Stimulated activated CD8-positive, alpha-beta memory T cell treated with anti-CD3 and anti-CD28 coated beads, Interleukin-2, amount 100 ng/mL, for 1 hour (primary cell): ENCODE results near the gene ATCAY.
"Not testable (repeated sequence)": the region's sequence is repeated elsewhere in the genome, so short reads cannot be mapped to it uniquely, and the experiment has no call there.

Experiments used
- DNase-seq, 2 donors: peaks; one replicate each; pipeline ENCODE4 v3.0.0-alpha.2; 2020; ENCODE audit warnings: low read depth in 2 of 2

Gene ATCAY

DNA sequence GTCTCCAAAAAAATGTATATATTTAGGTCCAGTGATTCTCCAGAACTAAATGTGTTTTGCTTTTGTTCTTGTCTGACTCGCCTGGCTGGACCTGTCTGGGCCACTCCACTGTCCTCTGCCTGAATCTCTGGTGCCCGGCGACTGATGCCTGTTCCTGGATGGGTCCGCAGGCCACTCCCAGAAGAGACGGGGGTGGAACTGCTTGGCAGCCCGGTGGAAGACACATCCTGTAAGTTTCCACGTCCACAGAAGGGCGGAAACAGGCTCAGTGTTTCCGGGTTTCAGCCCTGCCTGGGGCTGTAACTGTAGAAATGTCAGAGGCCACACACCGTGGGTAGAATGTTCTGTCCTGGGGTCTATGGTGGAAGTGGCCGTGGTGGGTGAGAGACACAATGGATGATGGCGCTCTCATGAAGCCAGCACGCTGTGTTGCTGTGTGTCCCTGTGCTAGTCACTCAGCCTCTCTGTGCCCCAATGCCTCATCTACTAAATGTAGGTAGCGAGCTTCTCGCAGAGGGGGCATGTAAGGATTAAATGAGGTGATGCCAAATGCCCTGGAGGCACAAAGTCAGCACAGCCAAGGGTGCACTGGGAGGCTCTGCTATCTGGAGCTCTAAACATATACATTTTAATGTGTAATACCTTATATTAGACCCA is 22.0 kb downstream of the ATCAY start:
- no peak for DNase-seq

GRCh38 chr19:3904233-3904632 is 23.7 kb downstream of the ATCAY start:
- DNase-seq, result no peak

DNA sequence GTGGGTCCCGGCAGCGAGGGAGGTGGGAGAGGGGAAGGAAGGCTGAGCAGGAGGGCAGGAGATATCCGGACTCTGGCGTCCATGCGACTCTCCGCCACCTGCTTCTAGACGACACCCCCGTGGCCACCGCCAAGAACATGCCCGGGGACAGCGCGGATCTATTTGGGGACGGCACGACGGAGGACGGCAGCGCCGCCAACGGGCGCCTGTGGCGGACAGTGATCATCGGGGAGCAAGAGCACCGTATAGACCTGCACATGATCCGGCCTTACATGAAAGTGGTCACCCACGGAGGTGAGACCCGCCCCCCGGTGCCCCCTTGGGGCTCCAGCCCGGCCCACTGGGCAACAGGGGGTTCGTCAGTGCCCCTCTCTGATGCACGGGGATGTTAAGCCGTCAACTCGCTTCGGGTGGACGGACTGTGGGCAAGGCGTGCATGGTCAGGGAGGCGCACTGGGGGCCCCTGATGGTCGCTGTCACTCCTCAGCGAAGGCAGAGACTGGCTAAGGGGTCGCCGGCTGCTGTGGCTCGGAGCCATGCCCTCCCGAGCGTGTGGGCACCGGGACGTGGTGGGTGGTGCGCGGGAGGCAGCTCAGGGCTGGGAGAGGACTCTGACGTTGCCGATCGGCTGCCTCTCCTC is 27.3 kb downstream of the ATCAY start:
- DNase-seq, result no peak

DNA sequence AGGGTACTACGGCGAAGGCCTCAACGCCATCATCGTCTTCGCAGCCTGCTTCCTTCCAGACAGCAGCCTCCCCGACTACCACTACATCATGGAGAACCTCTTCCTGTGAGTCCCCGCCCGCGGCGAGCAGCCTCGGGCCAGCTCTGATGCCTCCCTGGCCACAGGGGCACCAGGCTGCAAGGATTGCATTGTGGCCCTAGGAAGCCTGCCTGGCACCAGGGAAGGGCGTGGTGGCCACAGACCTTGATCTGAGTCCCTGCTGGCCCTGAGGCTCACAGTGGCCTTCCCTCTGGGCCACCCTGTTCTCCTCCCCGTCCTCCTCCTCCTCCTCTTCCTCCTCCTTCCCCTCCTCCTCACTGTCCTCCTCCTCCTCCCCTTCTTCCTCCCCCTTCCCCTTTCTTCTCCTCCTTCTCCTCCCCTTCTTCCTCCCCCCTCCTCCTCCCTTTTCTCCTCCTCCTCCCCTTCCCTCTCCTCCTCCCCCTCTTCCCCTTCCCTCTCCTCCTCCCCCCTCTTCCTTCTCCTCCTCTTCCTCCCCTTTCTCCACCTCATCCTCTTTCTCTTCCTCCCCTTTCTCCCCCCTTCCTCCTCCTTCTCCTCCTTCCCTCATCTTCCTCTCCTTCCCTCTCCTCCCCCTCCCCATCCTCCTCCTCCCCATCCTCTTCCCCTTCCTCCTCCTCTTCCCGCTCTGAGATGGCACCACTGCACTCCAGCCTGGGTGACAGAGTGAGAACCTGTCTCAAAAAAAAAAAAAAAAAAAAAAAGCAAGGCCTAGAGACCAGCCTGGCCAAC is 28.0 kb downstream of the ATCAY start:
- DNase-seq, result no peak

- no peak for DNase-seq
Observed at GRCh38 chr19:3910105-3910504, 29.6 kb downstream of the ATCAY start.

DNA sequence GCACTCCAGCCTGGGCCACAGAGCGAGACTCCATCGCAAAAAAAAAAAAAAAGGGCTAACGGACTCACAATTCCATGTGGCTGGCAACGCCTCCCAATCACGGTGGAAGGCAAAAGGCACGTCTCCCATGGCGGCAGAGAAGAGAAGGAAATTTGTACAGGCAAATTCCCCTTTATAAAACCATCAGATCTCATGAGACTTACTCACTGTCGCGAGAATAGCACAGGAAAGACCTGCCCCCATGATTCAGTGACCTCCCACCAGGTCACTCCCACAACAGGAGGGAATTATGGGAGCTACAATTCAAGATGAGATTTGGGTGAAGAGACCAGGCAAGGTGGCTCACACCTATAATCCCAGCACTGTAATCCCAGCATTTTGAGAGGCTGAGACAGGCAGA is 33.7 kb downstream of the ATCAY start:
- DNase-seq, result no peak

- no peak for DNase-seq
Observed at GRCh38 chr19:3916033-3916432, 35.5 kb downstream of the ATCAY start.

DNA sequence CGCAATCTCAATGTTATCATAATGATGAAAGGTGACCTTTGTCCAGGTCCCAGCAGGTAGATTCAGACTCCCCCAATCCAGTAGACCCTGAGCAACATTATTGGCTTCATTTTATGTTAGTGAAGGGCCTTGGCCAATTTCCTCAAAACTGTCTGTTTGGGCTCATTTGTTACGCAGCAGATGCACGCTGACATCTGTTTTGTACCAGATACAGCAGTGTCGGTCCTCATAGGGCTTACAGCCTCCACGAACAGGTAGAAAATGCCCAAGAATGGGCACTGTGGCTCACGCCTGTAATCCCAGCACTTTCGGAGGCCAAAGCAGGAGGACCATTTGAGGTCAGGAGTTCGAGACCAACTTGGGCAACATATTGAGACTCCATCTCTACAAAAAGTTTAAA is 39.3 kb downstream of the ATCAY start:
- DNase-seq, result no peak

DNA sequence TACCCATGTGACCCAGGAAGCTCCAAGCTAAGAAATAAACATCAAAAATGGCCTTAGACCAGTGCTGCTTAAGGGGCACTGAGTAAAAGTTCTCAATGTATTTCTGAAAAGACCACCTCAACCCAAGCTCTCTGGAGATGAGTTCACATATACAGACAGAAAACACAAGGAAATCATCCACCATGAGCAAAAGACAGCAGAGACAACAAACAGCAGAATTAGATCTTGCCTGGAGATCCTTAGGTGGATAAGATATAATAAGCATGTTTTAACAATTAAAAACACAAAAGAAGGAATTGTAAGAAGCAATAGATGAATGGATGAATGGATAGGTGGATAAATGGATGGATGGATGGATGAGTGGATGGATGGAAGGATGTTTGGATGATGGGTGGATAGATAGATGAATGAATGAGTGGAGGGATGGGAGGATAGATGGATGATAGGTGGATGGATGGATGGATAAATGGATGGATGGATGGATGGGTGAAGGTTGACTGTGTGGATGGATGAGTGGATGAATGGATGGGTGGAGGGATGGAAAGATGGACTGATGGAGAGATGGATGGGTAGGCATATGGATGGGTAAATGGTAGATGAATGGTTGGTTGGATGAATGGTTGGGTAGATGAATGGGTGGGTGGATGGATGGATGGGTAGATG is 42.7 kb downstream of the ATCAY start:
- no peak for DNase-seq

- DNase-seq, result no peak
Observed at GRCh38 chr19:3923912-3924311, 43.4 kb downstream of the ATCAY start.

GRCh38 chr19:3931041-3931440 is 50.6 kb downstream of the ATCAY start:
- no peak for DNase-seq

DNA sequence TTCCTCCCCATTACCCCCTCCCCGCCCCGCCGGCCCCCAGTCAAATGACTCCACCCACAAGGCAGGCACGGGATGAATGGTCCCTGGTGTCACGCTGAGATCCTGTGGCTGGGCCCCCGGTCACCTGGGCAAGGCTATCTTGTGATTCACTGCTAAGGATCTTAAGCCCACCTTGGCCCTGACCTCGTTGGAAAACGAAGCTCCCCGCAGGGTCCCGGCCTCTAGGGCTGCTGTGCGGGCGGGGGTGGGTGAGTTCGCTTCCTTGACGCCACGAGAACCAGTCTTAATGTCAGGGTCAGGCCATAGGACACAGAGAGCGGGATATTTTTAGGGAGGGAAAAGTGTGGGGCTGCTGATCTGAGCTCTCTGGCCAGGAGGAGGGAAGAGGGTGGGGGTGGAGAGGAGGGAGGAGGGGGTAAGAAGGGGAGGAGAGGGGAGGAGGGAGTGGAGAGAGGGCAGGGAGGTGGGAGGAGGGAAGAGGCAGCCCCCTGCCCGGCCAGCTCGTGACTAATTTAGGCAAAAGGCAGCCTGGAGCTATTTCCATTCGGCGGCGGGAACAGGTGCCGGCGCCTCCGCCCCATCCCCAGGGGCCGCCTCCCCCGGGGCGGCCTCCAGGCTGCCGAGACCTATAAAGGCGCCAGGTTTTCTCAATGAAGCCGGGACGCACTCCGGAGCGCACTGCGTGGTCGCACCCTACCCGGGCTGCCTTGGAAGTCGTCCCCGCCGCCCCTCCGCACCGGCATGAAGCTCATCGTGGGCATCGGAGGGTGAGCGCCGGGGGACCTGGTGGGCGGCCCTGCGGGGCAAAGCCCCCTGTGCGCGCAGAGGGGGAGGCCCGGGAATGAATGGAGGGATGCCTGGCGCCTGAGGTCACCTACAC is 52.7 kb downstream of the ATCAY start, which contains the start of gene NMRK2:
TSS of gene NMRK2 (plus strand) at position 139 of the 880 bp plus-strand sequence. CDS start at position 742, 603 bp downstream.
- DNase-seq, result no peak

DNA sequence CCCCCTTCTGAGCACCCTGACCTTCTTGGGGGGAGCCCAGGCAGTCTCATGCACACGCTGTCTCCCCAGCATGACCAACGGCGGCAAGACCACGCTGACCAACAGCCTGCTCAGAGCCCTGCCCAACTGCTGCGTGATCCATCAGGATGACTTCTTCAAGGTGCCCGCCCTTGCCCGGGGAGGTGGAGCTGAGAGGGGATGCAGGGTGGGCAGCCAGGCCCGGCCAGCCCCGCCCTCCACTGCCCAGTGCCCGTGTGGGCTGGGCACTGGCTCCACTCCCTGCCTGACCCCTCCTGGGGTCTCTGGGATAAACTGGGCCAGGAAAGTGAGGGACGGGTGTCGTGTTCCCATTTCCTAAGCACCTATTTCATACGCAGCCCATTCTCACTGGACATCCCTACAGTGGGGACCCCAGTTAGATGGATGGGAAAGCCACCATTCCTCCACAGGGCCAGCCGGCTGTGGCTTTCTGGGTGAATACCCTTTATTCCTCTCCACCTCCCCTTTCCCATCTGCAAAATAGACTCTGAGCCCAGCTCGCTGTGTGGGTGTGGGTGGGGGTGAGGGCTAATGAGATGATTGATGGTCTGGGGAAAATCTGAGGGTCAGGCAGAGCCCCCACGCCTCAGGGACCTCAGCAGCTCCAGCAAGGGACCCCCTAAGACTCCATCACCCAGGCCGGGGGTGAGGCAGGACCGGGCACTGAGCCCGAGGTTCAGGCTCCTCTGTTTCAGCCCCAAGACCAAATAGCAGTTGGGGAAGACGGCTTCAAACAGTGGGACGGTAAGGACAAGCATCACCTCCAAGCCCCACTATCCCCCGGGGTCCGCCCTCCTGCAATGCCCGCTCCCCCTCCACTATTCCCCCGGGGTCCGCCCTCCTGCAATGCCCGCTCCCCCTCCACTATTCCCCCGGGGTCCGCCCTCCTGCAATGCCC is 56.3 kb downstream of the ATCAY start:
- no peak for DNase-seq

DNA sequence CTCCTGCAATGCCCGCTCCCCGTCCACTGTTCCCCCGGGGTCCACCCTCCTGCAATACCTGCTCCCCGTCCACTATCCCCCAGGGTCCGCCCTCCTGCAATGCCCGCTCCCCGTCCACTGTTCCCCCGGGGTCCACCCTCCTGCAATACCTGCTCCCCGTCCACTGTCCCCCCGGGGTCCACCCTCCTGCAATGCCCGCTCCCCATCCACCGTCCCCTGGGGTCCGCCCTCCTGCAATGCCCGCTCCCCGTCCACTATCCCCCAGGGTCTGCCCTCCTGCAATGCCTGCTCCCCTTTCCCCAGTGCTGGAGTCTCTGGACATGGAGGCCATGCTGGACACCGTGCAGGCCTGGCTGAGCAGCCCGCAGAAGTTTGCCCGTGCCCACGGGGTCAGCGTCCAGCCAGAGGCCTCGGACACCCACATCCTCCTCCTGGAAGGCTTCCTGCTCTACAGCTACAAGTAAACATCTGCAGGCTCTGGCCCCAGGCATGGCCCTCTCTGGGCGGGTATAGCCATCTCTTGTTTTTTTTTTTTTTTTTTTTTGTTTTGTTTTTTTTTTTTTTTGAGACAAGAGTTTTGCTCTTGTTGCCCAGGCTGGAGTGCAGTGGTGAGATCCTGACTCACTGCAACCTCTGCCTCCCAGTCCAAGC is 57.9 kb downstream of the ATCAY start:
- DNase-seq, result not testable (repeated sequence)

GRCh38 chr19:3942790-3943409 is 62.4 kb downstream of the ATCAY start:
- DNase-seq, result no peak

GRCh38 chr19:3944018-3944721 is 63.7 kb downstream of the ATCAY start:
- DNase-seq, result no peak

DNA sequence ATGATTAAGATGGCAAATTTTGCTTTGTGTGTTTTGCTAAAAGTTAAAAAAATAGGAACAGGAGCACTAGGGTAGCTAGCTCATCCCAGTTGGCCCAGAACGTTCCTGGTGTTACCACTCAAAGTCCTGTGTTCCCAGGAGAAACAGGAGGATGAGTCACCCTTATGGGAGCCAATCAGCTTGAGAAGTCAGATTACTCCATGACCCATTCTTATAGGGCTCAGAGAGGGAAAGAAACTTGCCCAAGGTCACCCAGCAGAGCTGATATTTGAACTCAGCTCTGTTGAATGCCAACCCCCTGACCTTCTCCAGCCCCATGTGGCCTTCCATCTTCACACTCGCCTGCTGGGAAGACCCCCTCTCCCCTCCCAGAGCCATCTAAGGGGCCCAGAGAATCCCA is 65.4 kb downstream of the ATCAY start:
- no peak for DNase-seq

DNA sequence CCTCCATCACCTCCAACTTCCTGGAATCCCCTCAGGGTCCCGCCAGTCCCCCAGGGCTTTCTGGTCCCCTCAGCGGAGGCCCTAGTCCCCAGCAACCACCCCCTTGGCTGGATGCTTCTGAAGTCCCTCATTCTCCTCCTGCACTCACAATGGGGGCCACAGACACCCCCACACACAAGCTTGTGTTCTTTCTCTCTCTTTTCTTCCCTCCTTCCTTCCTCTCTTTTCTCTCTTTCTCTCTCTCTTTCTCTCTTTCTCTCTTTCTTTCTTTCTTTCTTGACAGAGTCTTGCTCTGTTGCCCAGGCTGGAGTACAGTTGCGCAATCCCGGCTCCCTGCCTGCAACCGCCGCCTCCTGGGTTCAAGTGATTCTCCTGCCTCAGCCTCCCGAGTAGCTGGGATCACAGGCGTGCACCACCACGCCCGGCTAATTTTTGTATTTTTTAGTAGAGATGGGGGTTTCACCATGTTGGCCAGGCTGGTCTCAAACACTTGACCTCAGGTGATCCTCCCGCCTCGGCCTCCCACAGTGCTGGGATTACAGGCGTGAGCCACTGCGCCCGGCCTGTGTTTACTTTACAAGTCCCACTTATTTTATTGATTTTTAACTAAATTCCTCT is 66.9 kb downstream of the ATCAY start:
- not testable (repeated sequence) for DNase-seq
